K562 (cell line): ENCODE measurements around the gene ATP5ME.

ENCODE experiments used
- ARHGAP35 ChIP-seq: fragments of 450-650 bp; IDR thresholded peaks from 2 replicates; pipeline ENCODE4 v1.6.1; 2018; ENCODE audit not compliant: partially characterized antibody
- CTCF ChIP-seq, 3 experiments: IDR thresholded peaks in 2 of 3; conservative IDR thresholded peaks in 1 of 3; 2 replicates each; pipeline ENCODE4 v1.5.1; 2011 to 2012; ENCODE audit warnings: low read length in 3 of 3, mild to moderate bottlenecking in 3 of 3, control low read depth in 2 of 3, improper control_type of control experiment in 1 of 3, inconsistent platforms in 1 of 3, low read depth in 1 of 3, mixed read lengths in 1 of 3, moderate library complexity in 1 of 3; ENCODE audit not compliant: insufficient read depth in 2 of 3
- E2F6 ChIP-seq, 2 experiments: IDR thresholded peaks; 2 replicates each; pipeline ENCODE4 v1.6.1; 2011; ENCODE audit warnings: borderline replicate concordance in 1 of 2, control low read depth in 1 of 2, low read depth in 1 of 2, low read length in 1 of 2, mild to moderate bottlenecking in 1 of 2, mixed read lengths in 1 of 2, moderate library complexity in 1 of 2; ENCODE audit not compliant: insufficient read depth in 1 of 2, insufficient read length in 1 of 2, poor library complexity in 1 of 2, severe bottlenecking in 1 of 2; ENCODE audit errors: extremely low read depth in 1 of 2
- FOXM1 ChIP-seq, 2 experiments: fragments of 450-650 bp in 1 of 2; sonication (generic) in 1 of 2; formaldehyde crosslinking in 1 of 2; IDR thresholded peaks; 2 replicates each; pipeline versions ENCODE4 v1.6.1 to v1.9.0; 2017 to 2022; ENCODE audit warnings: low read depth in 2 of 2, mild to moderate bottlenecking in 2 of 2, missing genetic modification reagents in 1 of 2, moderate library complexity in 1 of 2
- JUN ChIP-seq, 2 experiments: sonication (generic) in 1 of 2; formaldehyde crosslinking in 1 of 2; IDR thresholded peaks; 2 replicates each; pipeline versions ENCODE4 v1.6.1 to v1.8.0; 2012 to 2022; ENCODE audit warnings: borderline replicate concordance in 2 of 2, mild to moderate bottlenecking in 2 of 2, improper control_type of control experiment in 1 of 2, low read depth in 1 of 2, low read length in 1 of 2, missing genetic modification reagents in 1 of 2
- MITF ChIP-seq: IDR thresholded peaks from 2 replicates; pipeline ENCODE4 v1.6.1; 2014; ENCODE audit warnings: antibody characterized with exemption
- NRF1 ChIP-seq, 2 experiments: fragments of 450-650 bp; IDR thresholded peaks in 1 of 2; conservative IDR thresholded peaks in 1 of 2; 2 replicates each; pipeline ENCODE4 v1.6.1; 2014; ENCODE audit warnings: mild to moderate bottlenecking in 2 of 2
- PRDM10 ChIP-seq: fragments of 450-650 bp; IDR thresholded peaks from 2 replicates; pipeline ENCODE4 v1.6.1; 2018; ENCODE audit not compliant: partially characterized antibody
- ZHX1 ChIP-seq: fragments of 150-350 bp; conservative IDR thresholded peaks from 2 replicates; pipeline ENCODE4 v1.6.1; 2014; ENCODE audit warnings: low read length
- ZNF318 ChIP-seq, 2 experiments: fragments of 450-650 bp; IDR thresholded peaks; 2 replicates each; pipeline ENCODE4 v1.6.1; 2016; ENCODE audit warnings: mild to moderate bottlenecking in 2 of 2, borderline replicate concordance in 1 of 2, low read depth in 1 of 2, moderate library complexity in 1 of 2

GRCh38 chr4:665751-666435 lies 8.2 kb downstream of the ATP5ME start:
- TF ChIP-seq NRF1 (conservative IDR thresholded peaks at IDR 0.05 in 1 of 2, IDR thresholded peaks at IDR 0.05 in 1 of 2) (no peak), ZNF318 (IDR thresholded peaks at IDR 0.05; ENCODE audit: borderline replicate concordance in 1 of 2, low read depth in 1 of 2) (no peak), ZHX1 (no peak), FOXM1 (IDR thresholded peaks at IDR 0.05; ENCODE audit: low read depth) (no peak), FOXM1 (CRISPR knock-in tag; IDR thresholded peaks at IDR 0.05; ENCODE audit: low read depth) (no peak), JUN (IDR thresholded peaks at IDR 0.05; ENCODE audit: borderline replicate concordance, low read depth, low read length) (no peak), JUN (CRISPR knock-in tag; IDR thresholded peaks at IDR 0.05; ENCODE audit: borderline replicate concordance) (no peak), E2F6 (IDR thresholded peaks at IDR 0.05; ENCODE audit: borderline replicate concordance in 1 of 2, extremely low read depth in 1 of 2, insufficient read depth in 1 of 2, insufficient read length in 1 of 2, low read depth in 1 of 2, low read length in 1 of 2, poor library complexity in 1 of 2, severe bottlenecking in 1 of 2) (no peak), CTCF (IDR thresholded peaks at IDR 0.05 in 2 of 3, conservative IDR thresholded peaks at IDR 0.05 in 1 of 3; ENCODE audit: insufficient read depth in 2 of 3, low read depth in 1 of 3, low read length in 3 of 3) (no peak), PRDM10 (no peak), MITF (no peak), ARHGAP35 (no peak)
